ENCODE data around the gene A1CF.
"Not testable (repeated sequence)": the region's sequence is repeated elsewhere in the genome, so short reads cannot be mapped to it uniquely, and the experiment has no call there.

The A1CF gene

GRCh38 chr10:50927522-50928189 lies 42.2 kb upstream of the A1CF start:
- TF ChIP-seq, protein P1, sequence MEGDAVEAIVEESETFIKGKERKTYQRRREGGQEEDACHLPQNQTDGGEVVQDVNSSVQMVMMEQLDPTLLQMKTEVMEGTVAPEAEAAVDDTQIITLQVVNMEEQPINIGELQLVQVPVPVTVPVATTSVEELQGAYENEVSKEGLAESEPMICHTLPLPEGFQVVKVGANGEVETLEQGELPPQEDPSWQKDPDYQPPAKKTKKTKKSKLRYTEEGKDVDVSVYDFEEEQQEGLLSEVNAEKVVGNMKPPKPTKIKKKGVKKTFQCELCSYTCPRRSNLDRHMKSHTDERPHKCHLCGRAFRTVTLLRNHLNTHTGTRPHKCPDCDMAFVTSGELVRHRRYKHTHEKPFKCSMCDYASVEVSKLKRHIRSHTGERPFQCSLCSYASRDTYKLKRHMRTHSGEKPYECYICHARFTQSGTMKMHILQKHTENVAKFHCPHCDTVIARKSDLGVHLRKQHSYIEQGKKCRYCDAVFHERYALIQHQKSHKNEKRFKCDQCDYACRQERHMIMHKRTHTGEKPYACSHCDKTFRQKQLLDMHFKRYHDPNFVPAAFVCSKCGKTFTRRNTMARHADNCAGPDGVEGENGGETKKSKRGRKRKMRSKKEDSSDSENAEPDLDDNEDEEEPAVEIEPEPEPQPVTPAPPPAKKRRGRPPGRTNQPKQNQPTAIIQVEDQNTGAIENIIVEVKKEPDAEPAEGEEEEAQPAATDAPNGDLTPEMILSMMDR (conservative IDR thresholded peaks at IDR 0.05; ENCODE audit: low read depth, low read length): no peak
- Histone ChIP-seq H3K27ac (no peak overlapping the region), H3K9ac (no peak overlapping the region), H3K4me3 (IDR thresholded peaks at IDR 0.05; ENCODE audit: insufficient read depth, low read depth, low read length) (no peak overlapping the region), H3K36me3 (ENCODE audit: insufficient read depth) (no peaks in the 10 kb centered on the region), H3K79me2 (ENCODE audit: insufficient read depth, low read depth) (no peaks in the 10 kb centered on the region), H3K4me1 (ENCODE audit: low read depth, poor library complexity, severe bottlenecking) (no peaks in the 10 kb centered on the region), H2AFZ (ENCODE audit: low read depth) (no peak overlapping the region), H4K20me1 (ENCODE audit: insufficient read depth) (no peaks in the 10 kb centered on the region), H3K4me2 (no peak overlapping the region), H3K27me3 (ENCODE audit: insufficient read depth, low read depth) (no peaks in the 10 kb centered on the region)

DNA sequence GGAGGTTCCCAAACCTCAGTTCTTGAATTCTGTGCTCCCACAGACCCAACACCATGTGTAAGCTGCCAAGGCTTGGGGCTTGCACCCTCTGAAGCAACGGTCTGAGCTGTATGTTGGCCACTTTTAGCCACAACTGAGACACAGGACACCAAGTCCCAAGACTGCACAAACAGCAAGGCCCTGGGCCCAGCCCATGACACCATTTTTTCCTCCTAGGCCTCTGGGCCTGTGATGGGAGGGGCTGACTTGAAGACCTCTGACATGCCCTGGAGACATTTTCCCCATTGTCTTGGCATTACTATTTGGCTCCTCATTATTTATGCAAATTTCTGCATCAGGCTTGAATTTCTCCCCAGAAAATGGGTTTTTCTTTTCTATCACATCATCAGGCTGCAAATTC lies 38.0 kb upstream of the A1CF start:
- not testable (repeated sequence) for H2AFZ ChIP-seq (ENCODE audit: low read depth)

GRCh38 chr10:50919010-50919409 lies 33.6 kb upstream of the A1CF start:
- no peaks in the 10 kb centered on the region for H4K20me1 ChIP-seq (ENCODE audit: insufficient read depth)
- H3K36me3 ChIP-seq (ENCODE audit: insufficient read depth): no peaks in the 10 kb centered on the region
- H3K27me3 ChIP-seq (ENCODE audit: insufficient read depth, low read depth): no peaks in the 10 kb centered on the region
- H3K4me3 ChIP-seq (IDR thresholded peaks at IDR 0.05; ENCODE audit: insufficient read depth, low read depth, low read length): no peak overlapping the region
- H3K27ac ChIP-seq: no peak overlapping the region
- H3K4me1 ChIP-seq (ENCODE audit: low read depth, poor library complexity, severe bottlenecking): no peaks in the 10 kb centered on the region
- TF ChIP-seq, protein P1 (conservative IDR thresholded peaks at IDR 0.05; ENCODE audit: low read depth, low read length): no peak
- no peaks in the 10 kb centered on the region for H3K79me2 ChIP-seq (ENCODE audit: insufficient read depth, low read depth)
- H3K4me2 ChIP-seq: no peak overlapping the region
- no peak overlapping the region for H2AFZ ChIP-seq (ENCODE audit: low read depth)
- no peak overlapping the region for H3K9ac ChIP-seq

More for the DNA sequence above, 38.0 kb upstream of the A1CF start:
- not testable (repeated sequence) for H3K79me2 ChIP-seq (ENCODE audit: insufficient read depth, low read depth); H3K27me3 ChIP-seq (ENCODE audit: insufficient read depth, low read depth); H3K4me3 ChIP-seq (IDR thresholded peaks at IDR 0.05; ENCODE audit: insufficient read depth, low read depth, low read length); H3K36me3 ChIP-seq (ENCODE audit: insufficient read depth); H3K4me1 ChIP-seq (ENCODE audit: low read depth, poor library complexity, severe bottlenecking); H3K9ac ChIP-seq; H3K4me2 ChIP-seq; H4K20me1 ChIP-seq (ENCODE audit: insufficient read depth); H3K27ac ChIP-seq

DNA sequence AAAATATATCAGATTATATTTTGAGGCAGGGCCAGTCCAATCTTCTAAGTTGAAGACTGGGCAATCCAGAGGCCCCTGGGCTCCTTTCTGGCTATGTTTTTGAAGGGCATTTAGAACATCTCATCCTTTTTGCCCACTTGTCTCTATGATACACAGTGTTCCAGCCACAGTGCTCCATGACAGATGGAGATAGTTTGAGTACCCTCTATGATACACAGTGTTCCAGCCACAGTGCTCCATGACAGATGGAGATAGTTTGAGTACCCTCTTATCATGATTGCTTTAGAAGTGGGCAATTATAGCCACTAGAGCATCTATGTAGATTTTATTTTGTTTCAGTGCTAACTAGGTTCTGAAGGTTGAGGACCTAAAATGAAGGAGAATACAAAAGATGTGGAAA lies 33.1 kb upstream of the A1CF start:
- H3K9ac ChIP-seq: no peak overlapping the region
- no peaks in the 10 kb centered on the region for H4K20me1 ChIP-seq (ENCODE audit: insufficient read depth)
- no peak overlapping the region for H3K27ac ChIP-seq
- H2AFZ ChIP-seq (ENCODE audit: low read depth): no peak overlapping the region
- H3K4me3 ChIP-seq (IDR thresholded peaks at IDR 0.05; ENCODE audit: insufficient read depth, low read depth, low read length): no peak overlapping the region
- H3K4me1 ChIP-seq (ENCODE audit: low read depth, poor library complexity, severe bottlenecking): no peaks in the 10 kb centered on the region
- TF ChIP-seq, protein P1 (conservative IDR thresholded peaks at IDR 0.05; ENCODE audit: low read depth, low read length): no peak
- no peak overlapping the region for H3K4me2 ChIP-seq
- H3K27me3 ChIP-seq (ENCODE audit: insufficient read depth, low read depth): no peaks in the 10 kb centered on the region
- no peaks in the 10 kb centered on the region for H3K36me3 ChIP-seq (ENCODE audit: insufficient read depth)
- H3K79me2 ChIP-seq (ENCODE audit: insufficient read depth, low read depth): no peaks in the 10 kb centered on the region

- no peaks in the 10 kb centered on the region for H3K4me1 ChIP-seq (ENCODE audit: low read depth, poor library complexity, severe bottlenecking)
- no peaks in the 10 kb centered on the region for H3K36me3 ChIP-seq (ENCODE audit: insufficient read depth)
- H4K20me1 ChIP-seq (ENCODE audit: insufficient read depth): no peaks in the 10 kb centered on the region
- no peak overlapping the region for H3K4me3 ChIP-seq (IDR thresholded peaks at IDR 0.05; ENCODE audit: insufficient read depth, low read depth, low read length)
- H3K4me2 ChIP-seq: no peak overlapping the region
- no peaks in the 10 kb centered on the region for H3K27me3 ChIP-seq (ENCODE audit: insufficient read depth, low read depth)
- TF ChIP-seq, protein P1 (conservative IDR thresholded peaks at IDR 0.05; ENCODE audit: low read depth, low read length): no peak
- no peak overlapping the region for H3K9ac ChIP-seq
- no peaks in the 10 kb centered on the region for H3K79me2 ChIP-seq (ENCODE audit: insufficient read depth, low read depth)
- no peak overlapping the region for H3K27ac ChIP-seq
- H2AFZ ChIP-seq (ENCODE audit: low read depth): no peak overlapping the region
These were observed 32.1 kb upstream of the A1CF start for GRCh38 chr10:50917486-50917885.
